Liver (tissue), 9 donors: Measurements from ENCODE around the gene INO80D. TPM values are rescaled to one million over a fixed set of nuclear protein-coding genes. Genes with fewer than 3 reads are reported as not detected.

ENCODE experiments used
- DNase-seq: peaks from one replicate; pipeline ENCODE4 v3.0.0-alpha.2; 2017; ENCODE audit warnings: low spot score
- H3K27ac ChIP-seq, 2 donors: one replicate each; pipeline ENCODE4 v1.7.0; 2013; ENCODE audit warnings: inconsistent platforms in 2 of 2, low read length in 2 of 2, control low read depth in 1 of 2, low read depth in 1 of 2, mild to moderate bottlenecking in 1 of 2
- H3K27me3 ChIP-seq, 4 donors: one replicate each; pipeline versions ENCODE4 v1.6.1 to v1.7.0; 2013; ENCODE audit warnings: low read length in 3 of 4, inconsistent platforms in 1 of 4, mild to moderate bottlenecking in 1 of 4, moderate library complexity in 1 of 4; ENCODE audit not compliant: control insufficient read depth in 4 of 4, insufficient read depth in 4 of 4
- H3K36me3 ChIP-seq, 4 donors: one replicate each; pipeline versions ENCODE4 v1.6.1 to v1.7.0; 2013; ENCODE audit warnings: low read length in 3 of 4, mild to moderate bottlenecking in 3 of 4, low read depth in 1 of 4, moderate library complexity in 1 of 4; ENCODE audit not compliant: control insufficient read depth in 4 of 4, insufficient read depth in 3 of 4
- H3K4me1 ChIP-seq, 4 donors: one replicate each; pipeline versions ENCODE4 v1.6.1 to v1.7.0; 2013; ENCODE audit warnings: low read length in 3 of 4, mild to moderate bottlenecking in 3 of 4, moderate library complexity in 1 of 4; ENCODE audit not compliant: control insufficient read depth in 4 of 4, insufficient read depth in 4 of 4
- H3K4me3 ChIP-seq, 3 donors: one replicate each; pipeline versions ENCODE4 v1.6.1 to v1.7.0; 2013; ENCODE audit warnings: low read length in 3 of 3, control low read depth in 1 of 3, low read depth in 1 of 3, mild to moderate bottlenecking in 1 of 3
- H3K9ac ChIP-seq, 2 donors: one replicate each; pipeline ENCODE4 v1.7.0; 2013; ENCODE audit warnings: low read length in 2 of 2, mild to moderate bottlenecking in 2 of 2, moderate library complexity in 2 of 2, control low read depth in 1 of 2, low read depth in 1 of 2
- H3K9me3 ChIP-seq, 4 donors: one replicate each; pipeline versions ENCODE4 v1.6.1 to v1.7.0; 2013; ENCODE audit warnings: low read length in 3 of 4; ENCODE audit not compliant: control insufficient read depth in 4 of 4
- CTCF ChIP-seq: fragments of 150-350 bp; IDR thresholded peaks from 2 replicates; pipeline ENCODE4 v1.5.1; 2017; ENCODE audit warnings: improper control_type of control experiment, low read depth, low read length; ENCODE audit not compliant: missing input control
- FOXA1 ChIP-seq: IDR thresholded peaks from 2 replicates; pipeline ENCODE4 v1.6.1; 2016; ENCODE audit warnings: antibody characterized with exemption
- FOXA2 ChIP-seq: IDR thresholded peaks from 2 replicates; pipeline ENCODE4 v1.6.1; 2016; ENCODE audit warnings: antibody characterized with exemption
- GABPA ChIP-seq, 2 donors: IDR thresholded peaks in 1 of 2; conservative IDR thresholded peaks in 1 of 2; 2 replicates each; pipeline ENCODE4 v1.6.1; 2016; ENCODE audit warnings: antibody characterized with exemption in 2 of 2, mild to moderate bottlenecking in 1 of 2, moderate library complexity in 1 of 2
- HNF4A ChIP-seq, 2 donors: conservative IDR thresholded peaks; 2 replicates each; pipeline ENCODE4 v1.6.1; 2016; ENCODE audit warnings: antibody characterized with exemption in 2 of 2, mild to moderate bottlenecking in 2 of 2
- JUND ChIP-seq, 2 donors: IDR thresholded peaks; 2 replicates each; pipeline ENCODE4 v1.6.1; 2016; ENCODE audit warnings: antibody characterized with exemption in 2 of 2
- RXRA ChIP-seq, 2 donors: IDR thresholded peaks; 2 replicates each; pipeline ENCODE4 v1.6.1; 2017 to 2018; ENCODE audit warnings: antibody characterized with exemption in 2 of 2, mild to moderate bottlenecking in 1 of 2
- SP1 ChIP-seq: IDR thresholded peaks from 2 replicates; pipeline ENCODE4 v1.6.1; 2018; ENCODE audit warnings: antibody characterized with exemption, mild to moderate bottlenecking
- ZBTB33 ChIP-seq: IDR thresholded peaks from 2 replicates; pipeline ENCODE4 v1.6.1; 2016; ENCODE audit warnings: antibody characterized with exemption
- WGBS: extraction: QIAGEN DNeasy Blood & Tissue Kit; methylation state at CpG from one replicate; pipeline ENCODE4 v1.1.7; 2013; 5-methylcytosine and 5-hydroxymethylcytosine counted together
- polyA plus RNA-seq, 2 donors: library from polyadenylated mRNA; stranded (reverse) in 1 of 2; unstranded in 1 of 2; fragments of 200-250 nt in 1 of 2; fragments of >200 nt in 1 of 2; fragmentation: Nextera tagmentation in 1 of 2; extraction: Ambion mirVana in 1 of 2; gene quantifications; one replicate each; pipeline versions ENCODE4 v1.2.1 to v1.2.3, GENCODE V29; 2013 to 2015
- total RNA-seq, 2 donors: library from RNA; depleted of rRNA; stranded (reverse); fragments of >200 nt; gene quantifications; one replicate each; pipeline ENCODE4 v1.2.3, GENCODE V29; 2014
- TF ChIP-seq, protein P1 (sequence below): IDR thresholded peaks from 2 replicates; pipeline ENCODE4 v1.6.1; 2016; ENCODE audit warnings: antibody characterized with exemption
- TF ChIP-seq, protein P2 (sequence below): IDR thresholded peaks from 2 replicates; pipeline ENCODE4 v1.6.1; 2016; ENCODE audit warnings: antibody characterized with exemption, mild to moderate bottlenecking
- donor health status: healthy.
- donor health status: healthy.
- donor health status: healthy.
- donor health status: healthy.
- donor health status: healthy.

Gene INO80D
- total and polyA plus RNA-seq, 4 donors, result 0.76 to 10.3 (median 5.4) TPM

- H3K9ac ChIP-seq, result no peak overlapping the region
- no peak overlapping the region for H3K4me3 ChIP-seq
- 87% methylated on average over 5 of the region's 5 CpGs for WGBS
- H3K36me3 ChIP-seq, result no peaks in the 10 kb centered on the region
- peaks cover 2 to 23% (median 13%) of the 10 kb centered on the region in 4 donors for H3K4me1 ChIP-seq
- DNase-seq, result no peak
- TF ChIP-seq GABPA (IDR thresholded peaks at IDR 0.05 in 1 of 2, conservative IDR thresholded peaks at IDR 0.05 in 1 of 2), result no peak
- no peak for TF ChIP-seq FOXA1
- no peak for TF ChIP-seq ZBTB33
- TF ChIP-seq, protein P1, sequence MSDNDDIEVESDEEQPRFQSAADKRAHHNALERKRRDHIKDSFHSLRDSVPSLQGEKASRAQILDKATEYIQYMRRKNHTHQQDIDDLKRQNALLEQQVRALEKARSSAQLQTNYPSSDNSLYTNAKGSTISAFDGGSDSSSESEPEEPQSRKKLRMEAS, result no peak
- TF ChIP-seq JUND (IDR thresholded peaks at IDR 0.05), result no peak
- no peak for TF ChIP-seq RXRA (IDR thresholded peaks at IDR 0.05)
- TF ChIP-seq CTCF, result no peak
- no peak for TF ChIP-seq SP1
- no peak for TF ChIP-seq FOXA2
- no peak for TF ChIP-seq HNF4A (conservative IDR thresholded peaks at IDR 0.05)
- TF ChIP-seq, protein P2, sequence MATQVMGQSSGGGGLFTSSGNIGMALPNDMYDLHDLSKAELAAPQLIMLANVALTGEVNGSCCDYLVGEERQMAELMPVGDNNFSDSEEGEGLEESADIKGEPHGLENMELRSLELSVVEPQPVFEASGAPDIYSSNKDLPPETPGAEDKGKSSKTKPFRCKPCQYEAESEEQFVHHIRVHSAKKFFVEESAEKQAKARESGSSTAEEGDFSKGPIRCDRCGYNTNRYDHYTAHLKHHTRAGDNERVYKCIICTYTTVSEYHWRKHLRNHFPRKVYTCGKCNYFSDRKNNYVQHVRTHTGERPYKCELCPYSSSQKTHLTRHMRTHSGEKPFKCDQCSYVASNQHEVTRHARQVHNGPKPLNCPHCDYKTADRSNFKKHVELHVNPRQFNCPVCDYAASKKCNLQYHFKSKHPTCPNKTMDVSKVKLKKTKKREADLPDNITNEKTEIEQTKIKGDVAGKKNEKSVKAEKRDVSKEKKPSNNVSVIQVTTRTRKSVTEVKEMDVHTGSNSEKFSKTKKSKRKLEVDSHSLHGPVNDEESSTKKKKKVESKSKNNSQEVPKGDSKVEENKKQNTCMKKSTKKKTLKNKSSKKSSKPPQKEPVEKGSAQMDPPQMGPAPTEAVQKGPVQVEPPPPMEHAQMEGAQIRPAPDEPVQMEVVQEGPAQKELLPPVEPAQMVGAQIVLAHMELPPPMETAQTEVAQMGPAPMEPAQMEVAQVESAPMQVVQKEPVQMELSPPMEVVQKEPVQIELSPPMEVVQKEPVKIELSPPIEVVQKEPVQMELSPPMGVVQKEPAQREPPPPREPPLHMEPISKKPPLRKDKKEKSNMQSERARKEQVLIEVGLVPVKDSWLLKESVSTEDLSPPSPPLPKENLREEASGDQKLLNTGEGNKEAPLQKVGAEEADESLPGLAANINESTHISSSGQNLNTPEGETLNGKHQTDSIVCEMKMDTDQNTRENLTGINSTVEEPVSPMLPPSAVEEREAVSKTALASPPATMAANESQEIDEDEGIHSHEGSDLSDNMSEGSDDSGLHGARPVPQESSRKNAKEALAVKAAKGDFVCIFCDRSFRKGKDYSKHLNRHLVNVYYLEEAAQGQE, result no peak
- H3K27ac ChIP-seq, result no peak overlapping the region
- H3K27me3 ChIP-seq, result no peaks in the 10 kb centered on the region
- H3K9me3 ChIP-seq, result no peaks in the 10 kb centered on the region
Observed at GRCh38 chr2:205970348-205970747, 115.6 kb downstream of the INO80D start.

DNA sequence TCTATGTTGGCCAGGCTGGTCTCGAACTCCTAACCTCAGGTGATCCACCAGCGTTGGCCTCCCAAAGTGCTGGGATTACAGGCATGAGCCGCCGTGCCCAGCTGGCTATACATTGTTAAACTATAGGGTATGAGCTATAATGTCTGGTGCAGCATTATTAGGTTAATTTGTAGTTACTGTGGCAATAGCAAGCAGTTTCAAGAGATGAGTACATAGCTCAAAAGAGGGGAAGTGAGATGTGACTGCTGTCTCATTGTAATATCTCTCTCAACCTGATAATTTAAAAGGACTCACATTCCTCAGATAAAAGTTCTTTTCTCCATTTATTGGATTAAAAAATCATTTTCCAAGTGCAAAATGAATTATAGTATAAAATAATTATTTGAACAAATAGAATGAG is 116.4 kb downstream of the INO80D start:
- Histone ChIP-seq H3K9me3 (no peaks in the 10 kb centered on the region), H3K9ac (no peak overlapping the region), H3K36me3 (no peaks in the 10 kb centered on the region), H3K4me1 (peaks cover 2 to 16% (median 11%) of the 10 kb centered on the region in 4 donors), H3K27ac (no peak overlapping the region), H3K27me3 (no peaks in the 10 kb centered on the region), H3K4me3 (no peak overlapping the region)
- TF ChIP-seq GABPA (IDR thresholded peaks at IDR 0.05 in 1 of 2, conservative IDR thresholded peaks at IDR 0.05 in 1 of 2) (no peak), ZBTB33 (no peak), HNF4A (conservative IDR thresholded peaks at IDR 0.05) (no peak), FOXA1 (no peak)
- no peak for DNase-seq
- WGBS, result 95% methylated on average over 4 of the region's 4 CpGs
